ENCODE results near the gene IQGAP2.
"Not testable (repeated sequence)": the region's sequence is repeated elsewhere in the genome, so short reads cannot be mapped to it uniquely, and the experiment has no call there.

The IQGAP2 gene

DNA sequence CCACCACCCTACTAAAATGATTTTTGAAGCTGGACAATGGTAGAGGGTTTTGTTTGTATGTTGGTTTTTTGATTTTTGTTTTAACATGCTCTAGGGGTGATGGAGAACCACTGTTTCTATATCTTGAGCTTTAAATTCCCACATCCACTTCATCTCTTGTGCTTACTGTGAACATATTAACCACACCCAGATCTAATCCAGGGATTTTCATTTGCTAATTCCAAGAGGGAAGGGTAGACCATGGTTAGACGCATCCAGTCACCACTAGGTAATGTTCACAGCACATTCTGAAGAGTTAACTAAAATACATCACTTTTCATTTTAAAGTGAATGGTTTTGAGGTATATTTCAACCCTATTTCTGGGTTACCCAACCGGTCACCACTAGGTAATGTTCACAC lies 36.5 kb upstream of the IQGAP2 start:
- no peak for DNase-seq (ENCODE audit: low read depth)
- H3K4me3 ChIP-seq (ENCODE audit: low read depth, low read length) = no peak overlapping the region
- TF ChIP-seq, protein P1, sequence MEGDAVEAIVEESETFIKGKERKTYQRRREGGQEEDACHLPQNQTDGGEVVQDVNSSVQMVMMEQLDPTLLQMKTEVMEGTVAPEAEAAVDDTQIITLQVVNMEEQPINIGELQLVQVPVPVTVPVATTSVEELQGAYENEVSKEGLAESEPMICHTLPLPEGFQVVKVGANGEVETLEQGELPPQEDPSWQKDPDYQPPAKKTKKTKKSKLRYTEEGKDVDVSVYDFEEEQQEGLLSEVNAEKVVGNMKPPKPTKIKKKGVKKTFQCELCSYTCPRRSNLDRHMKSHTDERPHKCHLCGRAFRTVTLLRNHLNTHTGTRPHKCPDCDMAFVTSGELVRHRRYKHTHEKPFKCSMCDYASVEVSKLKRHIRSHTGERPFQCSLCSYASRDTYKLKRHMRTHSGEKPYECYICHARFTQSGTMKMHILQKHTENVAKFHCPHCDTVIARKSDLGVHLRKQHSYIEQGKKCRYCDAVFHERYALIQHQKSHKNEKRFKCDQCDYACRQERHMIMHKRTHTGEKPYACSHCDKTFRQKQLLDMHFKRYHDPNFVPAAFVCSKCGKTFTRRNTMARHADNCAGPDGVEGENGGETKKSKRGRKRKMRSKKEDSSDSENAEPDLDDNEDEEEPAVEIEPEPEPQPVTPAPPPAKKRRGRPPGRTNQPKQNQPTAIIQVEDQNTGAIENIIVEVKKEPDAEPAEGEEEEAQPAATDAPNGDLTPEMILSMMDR (conservative IDR thresholded peaks at IDR 0.05; ENCODE audit: low read depth, low read length) = no peak

DNA sequence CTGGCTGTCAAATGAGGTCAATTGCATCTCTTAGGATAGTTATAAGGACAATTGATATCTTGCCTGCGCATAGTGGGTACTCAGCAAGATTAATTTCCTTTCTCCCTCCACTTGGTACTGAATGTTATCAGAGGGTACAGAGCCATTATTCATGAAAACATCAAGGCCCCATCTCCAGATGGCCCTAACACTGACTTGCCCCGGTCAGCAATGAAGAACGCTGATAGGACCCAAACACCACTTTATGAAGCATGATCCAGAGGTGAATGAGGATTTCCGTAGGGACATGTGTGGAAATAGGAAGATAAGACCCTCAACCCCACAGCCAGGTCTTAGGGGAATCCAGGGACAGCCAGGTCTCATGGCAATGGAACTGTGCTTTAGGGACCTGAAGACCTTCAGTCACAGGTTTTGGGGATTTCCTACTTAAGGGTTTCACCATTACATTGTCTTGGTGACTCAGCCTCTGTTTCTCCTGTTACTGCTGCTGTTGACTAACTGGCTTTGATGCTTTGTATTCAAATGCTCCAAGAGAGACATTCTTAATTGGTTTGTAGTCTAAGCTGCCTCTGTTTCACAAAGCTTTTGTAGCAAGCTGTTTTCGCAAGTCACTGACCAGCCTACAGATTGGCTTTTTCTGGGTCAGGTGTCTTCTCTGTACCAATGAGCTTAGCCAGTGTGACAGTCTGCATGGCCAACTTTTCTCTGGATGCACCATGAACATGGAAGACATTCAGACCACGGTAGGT lies 35.3 kb upstream of the IQGAP2 start:
- no peak overlapping the region for H3K4me3 ChIP-seq (ENCODE audit: low read depth, low read length)
- peak; percentile 16 for DNase-seq (ENCODE audit: low read depth)
- TF ChIP-seq, protein P1 (conservative IDR thresholded peaks at IDR 0.05; ENCODE audit: low read depth, low read length) = no peak

DNA sequence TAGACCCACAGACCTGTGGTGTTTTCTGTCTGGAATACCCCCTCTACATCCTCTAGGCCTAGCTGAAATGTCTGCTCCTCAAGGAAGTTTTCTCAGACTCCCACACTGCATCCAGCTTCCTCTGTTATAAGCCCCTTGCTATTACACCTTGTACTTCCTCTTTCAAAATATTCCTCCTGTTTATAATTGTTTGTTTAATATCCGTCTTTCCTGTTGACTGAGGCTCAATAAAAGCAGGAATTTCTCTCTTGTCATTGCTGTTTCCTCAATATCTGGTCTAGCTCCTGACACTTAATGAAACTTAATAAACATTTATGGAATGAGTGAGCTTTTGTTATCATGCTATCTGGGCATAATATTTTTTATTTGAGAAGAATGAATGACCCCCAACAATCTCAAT lies 34.1 kb upstream of the IQGAP2 start:
- TF ChIP-seq, protein P1 (conservative IDR thresholded peaks at IDR 0.05; ENCODE audit: low read depth, low read length) = no peak
- DNase-seq (ENCODE audit: low read depth) = no peak
- H3K4me3 ChIP-seq (ENCODE audit: low read depth, low read length) = no peak overlapping the region

DNA sequence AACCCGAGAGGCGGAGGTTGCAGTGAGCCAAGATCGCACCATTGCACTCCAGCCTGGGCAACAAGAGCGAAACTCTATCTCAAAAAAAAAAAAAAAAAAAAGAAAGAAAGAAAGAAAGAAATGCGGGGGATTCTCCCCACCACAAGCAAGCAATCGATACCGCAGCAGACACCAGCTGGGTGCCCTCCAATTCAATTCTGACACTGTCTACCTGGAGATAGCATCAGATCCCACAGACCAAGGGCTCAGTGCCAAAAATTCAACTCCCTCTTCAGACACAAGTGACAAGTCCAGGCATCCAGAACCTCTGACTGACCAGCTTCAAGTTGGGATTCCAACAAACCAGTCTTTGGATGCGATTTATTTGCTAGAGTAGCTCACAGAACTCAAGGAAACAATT lies 33.4 kb upstream of the IQGAP2 start:
- DNase-seq (ENCODE audit: low read depth); H3K4me3 ChIP-seq (ENCODE audit: low read depth, low read length): not testable (repeated sequence)

DNA sequence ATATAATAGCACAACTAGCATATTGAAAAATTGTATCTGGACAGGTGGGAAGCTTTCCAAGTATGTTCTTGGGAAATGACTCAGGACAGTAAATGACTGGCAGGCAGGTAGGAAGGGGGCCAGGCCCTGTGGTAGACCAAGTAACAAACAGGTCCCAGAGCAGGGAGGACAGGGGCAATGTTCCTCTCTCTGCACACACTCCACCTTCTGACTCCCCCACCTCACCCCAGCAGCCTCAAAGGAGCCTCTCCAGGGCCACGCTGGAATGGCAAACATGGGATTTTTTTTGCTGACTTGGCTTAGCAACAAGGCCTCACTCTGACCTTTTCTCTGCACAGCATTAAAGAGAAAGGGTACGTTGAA lies 31.1 kb upstream of the IQGAP2 start:
- DNase-seq (ENCODE audit: low read depth) = peak; percentile 16
- TF ChIP-seq, protein P1 (conservative IDR thresholded peaks at IDR 0.05; ENCODE audit: low read depth, low read length) = no peak
- H3K4me3 ChIP-seq (ENCODE audit: low read depth, low read length) = no peak overlapping the region

DNA sequence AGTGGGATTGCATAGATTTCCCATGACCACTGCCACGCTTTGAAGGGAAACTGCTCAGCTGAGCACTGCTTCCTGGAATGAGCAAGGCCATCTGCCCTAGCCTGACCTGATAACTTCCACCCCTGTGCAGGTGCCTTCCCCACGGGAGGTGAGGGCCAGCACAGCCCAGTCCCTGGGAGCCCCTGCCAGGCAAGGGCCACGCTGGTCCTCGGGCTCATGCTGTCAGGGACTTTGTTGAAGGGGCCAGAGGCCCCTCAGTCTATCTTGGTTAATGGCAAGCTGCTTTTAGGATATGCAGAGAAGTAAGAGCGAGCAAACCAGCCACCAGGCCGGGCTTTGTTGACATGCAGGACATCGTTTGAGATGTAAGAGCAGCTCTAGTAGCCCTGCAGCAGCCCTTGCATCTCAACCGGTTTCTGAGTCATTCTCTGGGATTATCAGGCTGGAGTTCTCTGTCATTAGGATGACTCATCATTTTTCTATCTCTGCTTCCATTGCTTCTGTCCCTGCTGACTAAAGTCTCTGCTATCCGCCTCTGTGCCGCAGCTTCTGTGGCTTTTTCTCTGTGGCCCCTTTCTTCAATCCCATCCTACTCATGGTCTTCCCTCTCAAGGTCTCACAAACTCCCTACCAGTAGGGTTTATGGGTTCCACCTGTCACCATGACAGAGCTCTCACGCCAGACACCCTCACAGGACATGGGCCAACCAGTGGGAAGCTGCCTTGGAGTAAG lies 30.6 kb upstream of the IQGAP2 start:
- DNase-seq (ENCODE audit: low read depth) = peak; percentile 89
- TF ChIP-seq, protein P1 (conservative IDR thresholded peaks at IDR 0.05; ENCODE audit: low read depth, low read length) = no peak
- no peak overlapping the region for H3K4me3 ChIP-seq (ENCODE audit: low read depth, low read length)

DNA sequence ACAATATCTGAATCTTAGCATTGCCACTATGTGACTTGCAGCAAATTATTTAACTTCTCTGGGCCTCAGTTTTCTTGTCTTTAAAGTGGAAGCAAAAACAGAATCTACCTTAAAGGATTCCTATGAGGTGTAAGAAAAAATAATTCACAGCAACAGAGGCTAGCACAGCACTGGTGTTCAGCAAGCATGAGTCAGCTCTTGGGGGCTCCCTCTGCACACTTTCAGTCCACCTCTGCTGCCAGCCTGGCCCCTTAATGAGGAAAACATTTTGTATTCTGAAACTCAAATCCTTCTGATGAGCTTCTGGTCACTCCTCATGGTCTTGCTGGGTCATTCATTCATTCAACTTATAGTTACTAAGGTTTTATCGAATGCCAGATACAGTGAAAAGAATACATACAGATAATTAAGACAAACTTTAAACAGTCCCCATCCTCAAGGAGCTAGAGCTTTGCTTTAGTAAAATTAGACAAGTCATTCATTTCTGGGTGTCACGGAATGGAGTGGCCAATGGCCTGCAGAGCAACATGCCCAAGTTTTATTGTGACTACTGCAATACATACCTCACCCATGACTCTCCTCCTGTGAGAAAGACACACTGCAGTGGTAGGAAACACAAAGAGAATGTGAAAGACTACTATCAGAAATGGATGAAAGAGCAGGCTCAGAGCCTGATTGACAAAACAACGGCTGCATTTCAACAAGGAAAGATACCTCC lies 26.8 kb upstream of the IQGAP2 start:
- TF ChIP-seq, protein P1 (conservative IDR thresholded peaks at IDR 0.05; ENCODE audit: low read depth, low read length) = no peak
- DNase-seq (ENCODE audit: low read depth) = peak; percentile 19
- H3K4me3 ChIP-seq (ENCODE audit: low read depth, low read length) = no peak overlapping the region
